ENCODE data around the gene ATP5F1E.

GRCh38 chr20:59032713-59033059 lies 551 bp upstream of the ATP5F1E start:
- TF ChIP-seq POLR2A (IDR thresholded peaks at IDR 0.05; ENCODE audit: low read length) (no peak), GATA1 (IDR thresholded peaks at IDR 0.05; ENCODE audit: low read depth, low read length) (no peak)
